Activated CD8-positive, alpha-beta T cell treated with anti-CD3 and anti-CD28 coated beads for 36 hours (primary cell): ENCODE results near the gene F12. TPM values are rescaled to one million over a fixed set of nuclear protein-coding genes. Genes with fewer than 3 reads are reported as not detected.
"Not testable (repeated sequence)": the region's sequence is repeated elsewhere in the genome, so short reads cannot be mapped to it uniquely, and the experiment has no call there.

Experiments used
- ATAC-seq: fragments of 200-7000 bp; cut with Tn5 transposase; one replicate; pipeline ENCODE4 v1.10.0; 2021; ENCODE audit warnings: mild to moderate bottlenecking, moderate library complexity
- CTCF ChIA-PET: fragments of 350-600 bp; sonication (Branson Sonifier 250); formaldehyde crosslinking; loops from one replicate; lab custom pipeline; 2021; ENCODE audit warnings: antibody characterized with exemption; lab: Charles Lee
- POLR2A ChIA-PET: fragments of 350-600 bp; sonication (Branson Sonifier 250); formaldehyde crosslinking; loops from one replicate; lab custom pipeline; 2021; ENCODE audit warnings: antibody characterized with exemption; lab: Charles Lee
- DNase-seq: peaks from one replicate; pipeline ENCODE4 v3.0.0-alpha.2; 2020
- H3K27ac Mint-ChIP-seq: one replicate; pipeline ENCODE4 v1.8.0; 2021; ENCODE audit warnings: mild to moderate bottlenecking, mixed read lengths
- H3K27me3 Mint-ChIP-seq: one replicate; pipeline ENCODE4 v1.8.0; 2021; ENCODE audit warnings: mixed read lengths
- H3K36me3 Mint-ChIP-seq: one replicate; pipeline ENCODE4 v1.8.0; 2021; ENCODE audit warnings: low read depth, mixed read lengths
- H3K4me1 Mint-ChIP-seq: one replicate; pipeline ENCODE4 v1.8.0; 2021; ENCODE audit warnings: low read depth, mixed read lengths
- H3K4me3 Mint-ChIP-seq: one replicate; pipeline ENCODE4 v1.8.0; 2021; ENCODE audit warnings: mild to moderate bottlenecking, moderate library complexity, mixed read lengths
- H3K9me3 Mint-ChIP-seq: one replicate; pipeline ENCODE4 v1.8.0; 2021; ENCODE audit warnings: mixed read lengths
- CTCF ChIP-seq: fragments of 200-600 bp; IDR thresholded peaks from one replicate; pipeline ENCODE4 v1.8.0; 2022; ENCODE audit warnings: antibody characterized with exemption, mild to moderate bottlenecking
- intact Hi-C: fragments of 100-400 bp; cut with micrococcal nuclease; formaldehyde crosslinking; loops from one replicate; pipeline ENCODE4 v1.10.0; 2022
- total RNA-seq, 2 experiments: library from RNA; stranded (reverse); gene quantifications; one replicate each; pipeline ENCODE4 v1.2.3, GENCODE V29; 2021

F12 gene
- total RNA-seq, 2 experiments from 2014 or later, result 7.9 TPM

GRCh38 chr5:177362292-177362609, 47.1 kb downstream of the F12 start:
- H3K4me1 Mint-ChIP-seq, result peaks cover 76% of the 10 kb centered on the region
- DNase-seq (no peak), ATAC-seq (no peak)
- ChIA-PET CTCF (interaction anchor here (1.1 to 6.8 kb wide), 9 partner anchors 8 to 52 kb away, joined by 3 to 55 read pairs (median 10); partner anchors contain the start of gene LMAN2), POLR2A (interaction anchor here (1.2 to 3.6 kb wide), 4 partner anchors 9 to 67 kb away, joined by 3 to 19 read pairs (median 6); partner anchors contain the start of gene LMAN2)
- H3K27ac Mint-ChIP-seq, result peak overlapping the region; percentile 77
- intact Hi-C loops, result no loop called here
- no peak for TF ChIP-seq CTCF
- H3K27me3 Mint-ChIP-seq, result no peaks in the 10 kb centered on the region
- peak overlapping the region; percentile 73 for H3K4me3 Mint-ChIP-seq
- no peaks in the 10 kb centered on the region for H3K9me3 Mint-ChIP-seq
- peaks cover 11% of the 10 kb centered on the region for H3K36me3 Mint-ChIP-seq

GRCh38 chr5:177361418-177362291, 47.7 kb downstream of the F12 start:
- Mint-ChIP-seq H3K36me3 (peaks cover 11% of the 10 kb centered on the region), H3K27me3 (no peaks in the 10 kb centered on the region), H3K9me3 (no peaks in the 10 kb centered on the region), H3K4me1 (peaks cover 82% of the 10 kb centered on the region), H3K4me3 (peak overlapping the region; percentile 73), H3K27ac (peak overlapping the region; percentile 77)
- ChIA-PET POLR2A (interaction anchor here (0.8 to 3.6 kb wide), 8 partner anchors 10 to 112 kb away, joined by 3 to 19 read pairs (median 5); partner anchors contain the start of genes DBN1 and LMAN2), CTCF (interaction anchor here (0.7 to 6.8 kb wide), 14 partner anchors 8 to 139 kb away, joined by 3 to 55 read pairs (median 6); partner anchors contain the start of gene LMAN2)
- TF ChIP-seq CTCF, result no peak
- ATAC-seq (no peak), DNase-seq (peak; percentile 47)
- intact Hi-C loops, result no loop called here

DNA sequence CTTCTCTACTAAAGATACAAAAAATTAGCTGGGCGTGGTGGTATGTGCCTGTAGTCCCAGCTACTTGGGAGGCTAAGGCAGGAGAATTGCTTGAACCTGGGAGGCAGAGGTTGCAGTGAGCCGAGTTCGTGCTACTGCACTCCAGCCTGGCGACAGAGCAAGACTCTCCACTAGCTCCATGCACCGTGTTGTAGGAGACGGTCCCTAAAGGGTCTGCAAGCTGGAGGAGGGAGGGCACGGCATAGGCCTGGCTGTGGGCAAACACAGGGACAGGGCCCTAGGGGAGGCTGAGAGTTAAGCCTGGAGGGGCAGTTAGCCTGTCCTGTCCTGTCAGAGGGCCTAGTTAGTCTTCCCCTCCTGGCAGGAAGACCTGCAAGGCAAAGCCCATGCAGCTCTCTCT, 48.6 kb downstream of the F12 start:
- H3K27ac Mint-ChIP-seq, ATAC-seq, H3K27me3 Mint-ChIP-seq, H3K4me3 Mint-ChIP-seq, H3K36me3 Mint-ChIP-seq, H3K9me3 Mint-ChIP-seq, intact Hi-C loops, DNase-seq: not testable (repeated sequence)
- POLR2A ChIA-PET, result interaction anchor here (0.6 to 3.6 kb wide), 10 partner anchors 9 to 226 kb away, joined by 3 to 19 read pairs (median 3); partner anchors contain the start of gene LMAN2
- peaks cover 85% of the 10 kb centered on the region for H3K4me1 Mint-ChIP-seq
- CTCF ChIA-PET, result interaction anchor here (0.7 to 6.8 kb wide), 15 partner anchors 9 to 140 kb away, joined by 3 to 55 read pairs (median 5); partner anchors contain the start of gene LMAN2

GRCh38 chr5:177359860-177360259, 49.5 kb downstream of the F12 start:
- Mint-ChIP-seq H3K4me3 (peak overlapping the region; percentile 89), H3K27me3 (no peaks in the 10 kb centered on the region), H3K27ac (peak overlapping the region; percentile 81), H3K9me3 (peaks cover 10% of the 10 kb centered on the region), H3K4me1 (peaks cover 88% of the 10 kb centered on the region), H3K36me3 (peaks cover 9% of the 10 kb centered on the region)
- no peak for DNase-seq
- no peak for TF ChIP-seq CTCF
- POLR2A ChIA-PET, result interaction anchor here (0.9 to 3.6 kb wide), 3 partner anchors 9 to 225 kb away, joined by 3 to 19 read pairs (median 4); partner anchors contain the start of gene LMAN2
- CTCF ChIA-PET, result interaction anchor here (0.7 to 6.8 kb wide), 8 partner anchors 10 to 141 kb away, joined by 3 to 55 read pairs (median 5); no protein-coding TSS in a partner anchor
- intact Hi-C loops, result loop anchor here (5.0 kb wide), 1 partner anchor 43 kb away; no protein-coding TSS in a partner anchor
- no peak for ATAC-seq

GRCh38 chr5:177359451-177359851, 49.9 kb downstream of the F12 start:
- H3K4me1 Mint-ChIP-seq, result peaks cover 88% of the 10 kb centered on the region
- ChIA-PET POLR2A (interaction anchor here (1.3 to 3.6 kb wide), 2 partner anchors 9 to 11 kb away, joined by 4 to 19 read pairs; partner anchors contain the start of gene LMAN2), CTCF (interaction anchor here (1.4 to 6.8 kb wide), 6 partner anchors 11 to 50 kb away, joined by 4 to 55 read pairs (median 7); no protein-coding TSS in a partner anchor)
- intact Hi-C loops, result loop anchor here (5.0 kb wide), 1 partner anchor 42 kb away; no protein-coding TSS in a partner anchor
- peak overlapping the region; percentile 89 for H3K4me3 Mint-ChIP-seq
- ATAC-seq, result no peak
- peaks cover 14% of the 10 kb centered on the region for H3K9me3 Mint-ChIP-seq
- no peak for TF ChIP-seq CTCF
- peaks cover 10% of the 10 kb centered on the region for H3K36me3 Mint-ChIP-seq
- no peak for DNase-seq
- H3K27me3 Mint-ChIP-seq, result no peaks in the 10 kb centered on the region
- peak overlapping the region; percentile 81 for H3K27ac Mint-ChIP-seq
